NCI-H510A (cell line): ENCODE measurements around the gene MOGAT3.

Experiments used
- DNase-seq: peaks from one replicate; lab custom pipeline; 2025; lab: John Stamatoyannopoulos, UW

MOGAT3 gene

GRCh38 chr7:101172005-101172853 lies 28.6 kb downstream of the MOGAT3 start:
- DNase-seq, result peak; percentile 43

GRCh38 chr7:101171442-101171837 lies 29.4 kb downstream of the MOGAT3 start:
- no peak for DNase-seq

- no peak for DNase-seq
Observed at GRCh38 chr7:101170617-101171441, 30.0 kb downstream of the MOGAT3 start.

- no peak for DNase-seq
Observed at GRCh38 chr7:101169838-101170551, 30.8 kb downstream of the MOGAT3 start.

GRCh38 chr7:101169110-101169837 lies 31.6 kb downstream of the MOGAT3 start:
- no peak for DNase-seq

- DNase-seq, result no peak
Observed at GRCh38 chr7:101168412-101169049, 32.3 kb downstream of the MOGAT3 start.

- no peak for DNase-seq
Observed at GRCh38 chr7:101167645-101168411, 33.0 kb downstream of the MOGAT3 start.

- DNase-seq, result no peak
Observed at GRCh38 chr7:101166909-101167644, 33.8 kb downstream of the MOGAT3 start.

GRCh38 chr7:101166648-101166908 lies 34.3 kb downstream of the MOGAT3 start:
- no peak for DNase-seq

- no peak for DNase-seq
Observed at GRCh38 chr7:101165958-101166647, 34.7 kb downstream of the MOGAT3 start.

GRCh38 chr7:101165075-101165957 lies 35.5 kb downstream of the MOGAT3 start, which contains the start of gene VGF:
Gene VGF (minus strand): TSS chr7:101165569. CDS start chr7:101164843, 726 bp downstream.
- DNase-seq, result peak; percentile 82

GRCh38 chr7:101164071-101164840 lies 36.6 kb downstream of the MOGAT3 start:
- no peak for DNase-seq

- peak; percentile 65 for DNase-seq
Observed at GRCh38 chr7:101163279-101164070, 37.4 kb downstream of the MOGAT3 start.

- DNase-seq, result peak; percentile 55
Observed at GRCh38 chr7:101162551-101163278, 38.1 kb downstream of the MOGAT3 start.

- no peak for DNase-seq
Observed at GRCh38 chr7:101161692-101162471, 39.0 kb downstream of the MOGAT3 start.
